ENCODE measurements around the gene FAM131A. TPM values are rescaled to one million over a fixed set of nuclear protein-coding genes. Genes with fewer than 3 reads are reported as not detected.

The FAM131A gene
- total and polyA plus RNA-seq, 2 of the 4 experiments (the other 2 are of a cell fraction), result 10.8 to 19.5 TPM

DNA sequence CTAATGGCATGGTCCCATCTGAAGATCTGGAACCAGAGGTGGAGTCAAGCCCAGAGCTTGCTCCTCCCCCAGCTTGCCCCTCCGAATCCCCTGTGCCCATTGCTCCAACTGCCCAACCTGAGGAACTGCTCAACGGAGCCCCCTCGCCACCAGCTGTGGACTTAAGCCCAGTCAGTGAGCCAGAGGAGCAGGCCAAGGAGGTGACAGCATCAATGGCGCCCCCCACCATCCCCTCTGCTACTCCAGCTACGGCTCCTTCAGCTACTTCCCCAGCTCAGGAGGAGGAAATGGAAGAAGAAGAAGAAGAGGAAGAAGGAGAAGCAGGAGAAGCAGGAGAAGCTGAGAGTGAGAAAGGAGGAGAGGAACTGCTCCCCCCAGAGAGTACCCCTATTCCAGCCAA lies 15.7 kb upstream of the FAM131A start:
- no CpG with 5 or more reads among the region's 5 CpGs for WGBS, 2 experiments (ENCODE audit: extremely low coverage in 2 of 2, insufficient read length in 1 of 2)
- Histone ChIP-seq H3K4me2 (ENCODE audit: low read depth, low read length) (no peak overlapping the region), H2BK15ac (ENCODE audit: low read depth, low read length) (no peak overlapping the region), H2BK5ac (ENCODE audit: low read depth, low read length, poor library complexity, severe bottlenecking) (peak overlapping the region; percentile 31), H4K8ac (ENCODE audit: low read depth in 2 of 2, low read length in 2 of 2) (no peak overlapping the region), H2BK120ac (ENCODE audit: low read depth, low read length) (no peak overlapping the region), H3K23ac (ENCODE audit: low read depth, low read length) (no peak overlapping the region), H3K56ac (ENCODE audit: extremely low read depth, insufficient read depth, low read length) (no peak overlapping the region), H3K4me3 (ENCODE audit: insufficient read depth, low read depth, low read length) (no peak overlapping the region), H2BK20ac (ENCODE audit: low read depth, low read length) (no peak overlapping the region), H3K79me1 (ENCODE audit: low read depth in 1 of 2, low read length in 2 of 2) (peaks cover 44 to 85% of the 10 kb centered on the region in 2 experiments), H4K91ac (ENCODE audit: insufficient read depth, low read depth, low read length) (no peak overlapping the region), H2AK9ac (replicated peaks; ENCODE audit: low read depth, low read length, poor library complexity) (no peak overlapping the region), H3K9ac (ENCODE audit: low read depth, low read length) (no peak overlapping the region), H3K4ac (ENCODE audit: low read depth, low read length) (no peak overlapping the region), H2AK5ac (ENCODE audit: low read depth, low read length) (no peak overlapping the region), H3K14ac (replicated peaks; ENCODE audit: low read depth, low read length) (no peak overlapping the region), H3K4me1 (ENCODE audit: control insufficient read depth, insufficient read depth, low read length) (peaks cover 22% of the 10 kb centered on the region), H3K27me3 (ENCODE audit: control insufficient read depth, insufficient read depth, low read length) (no peaks in the 10 kb centered on the region), H3K18ac (ENCODE audit: low read depth, low read length) (no peak overlapping the region), H3K27ac (ENCODE audit: insufficient read depth, low read length) (peak overlapping the region; percentile 14; the same call in 1 of the 2 replicates), H2AFZ (replicated peaks; ENCODE audit: low read length, poor library complexity) (no peak overlapping the region), H3K9me3 (ENCODE audit: control insufficient read depth, insufficient read depth, low read length) (no peaks in the 10 kb centered on the region), H4K5ac (ENCODE audit: low read depth, low read length) (no peak overlapping the region), H3K36me3 (ENCODE audit: control insufficient read depth, insufficient read depth, low read length) (peaks cover 82% of the 10 kb centered on the region), H3K9me1 (ENCODE audit: insufficient read depth, low read length) (peaks cover 39% of the 10 kb centered on the region), H4K20me1 (ENCODE audit: insufficient read depth, low read length) (peaks cover 97% of the 10 kb centered on the region)
- CTCF ChIA-PET, result no interaction called here
- in situ Hi-C loops (cut with MboI; ENCODE audit: low sequenced_read_pairs) (no loop called here), dilution Hi-C loops (cut with HindIII; ENCODE audit: low sequenced_read_pairs, unreplicated experiment) (no loop called here), intact Hi-C loops (cut with micrococcal nuclease) (no loop called here)
- DNase-seq (no peak), ATAC-seq (ENCODE audit: low read depth) (no peak)
- POLR2A ChIA-PET (ENCODE audit: unreplicated experiment), result no interaction called here
- TF ChIP-seq, protein P1, sequence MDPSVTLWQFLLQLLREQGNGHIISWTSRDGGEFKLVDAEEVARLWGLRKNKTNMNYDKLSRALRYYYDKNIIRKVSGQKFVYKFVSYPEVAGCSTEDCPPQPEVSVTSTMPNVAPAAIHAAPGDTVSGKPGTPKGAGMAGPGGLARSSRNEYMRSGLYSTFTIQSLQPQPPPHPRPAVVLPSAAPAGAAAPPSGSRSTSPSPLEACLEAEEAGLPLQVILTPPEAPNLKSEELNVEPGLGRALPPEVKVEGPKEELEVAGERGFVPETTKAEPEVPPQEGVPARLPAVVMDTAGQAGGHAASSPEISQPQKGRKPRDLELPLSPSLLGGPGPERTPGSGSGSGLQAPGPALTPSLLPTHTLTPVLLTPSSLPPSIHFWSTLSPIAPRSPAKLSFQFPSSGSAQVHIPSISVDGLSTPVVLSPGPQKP (IDR thresholded peaks at IDR 0.05; ENCODE audit: borderline replicate concordance, low read depth, low read length), result no peak
- TF ChIP-seq BHLHE40 (IDR thresholded peaks at IDR 0.05; ENCODE audit: low read depth, low read length), result no peak
- no peak for TF ChIP-seq CEBPB (IDR thresholded peaks at IDR 0.05; ENCODE audit: low read depth, low read length)
- TF ChIP-seq RAD21 (IDR thresholded peaks at IDR 0.05; ENCODE audit: low read length), result no peak
- TF ChIP-seq MAZ (IDR thresholded peaks at IDR 0.05; ENCODE audit: borderline replicate concordance, low read depth, low read length), result no peak
- TF ChIP-seq USF2 (IDR thresholded peaks at IDR 0.05; ENCODE audit: low read depth, low read length), result no peak
- no peak for TF ChIP-seq POLR2A (IDR thresholded peaks at IDR 0.05; ENCODE audit: low read depth, low read length)
- no peak for TF ChIP-seq CHD1 (IDR thresholded peaks at IDR 0.05; ENCODE audit: low read depth, low read length)
- TF ChIP-seq RCOR1 (IDR thresholded peaks at IDR 0.05; ENCODE audit: insufficient replicate concordance, low read length), result no peak
- TF ChIP-seq RFX5 (IDR thresholded peaks at IDR 0.05; ENCODE audit: low read depth, low read length), result no peak
- TF ChIP-seq CTCF (conservative IDR thresholded peaks at IDR 0.05; ENCODE audit: low read depth, low read length), result no peak
- TF ChIP-seq MAFK (IDR thresholded peaks at IDR 0.05; ENCODE audit: low read depth, low read length), result no peak
- TF ChIP-seq SMC3 (IDR thresholded peaks at IDR 0.05; ENCODE audit: low read depth, low read length), result no peak
- TSS peak; percentile 73 for BruUV-seq (replicated peaks)

All from IMR-90 (cell line).